Glutamatergic neuron (in vitro differentiated cells): ENCODE measurements around the gene SYT14. TPM values are rescaled to one million over a fixed set of nuclear protein-coding genes. Genes with fewer than 3 reads are reported as not detected.
"Not testable (repeated sequence)": the region's sequence is repeated elsewhere in the genome, so short reads cannot be mapped to it uniquely, and the experiment has no call there.

Source experiments
- DNase-seq: peaks from one replicate; pipeline ENCODE4 v3.0.0; 2022
- H3K27ac Mint-ChIP-seq: one replicate; pipeline ENCODE4 v1.8.0; 2020; ENCODE audit warnings: mild to moderate bottlenecking, mixed read lengths, inconsistent platforms; ENCODE audit not compliant: unreplicated experiment
- H3K27me3 Mint-ChIP-seq: one replicate; pipeline ENCODE4 v1.8.0; 2020; ENCODE audit warnings: mild to moderate bottlenecking, moderate library complexity, mixed read lengths, inconsistent platforms; ENCODE audit not compliant: unreplicated experiment
- H3K36me3 Mint-ChIP-seq: one replicate; pipeline ENCODE4 v1.8.0; 2020; ENCODE audit warnings: mild to moderate bottlenecking, mixed read lengths, inconsistent platforms; ENCODE audit not compliant: unreplicated experiment
- H3K4me1 Mint-ChIP-seq: one replicate; pipeline ENCODE4 v1.8.0; 2020; ENCODE audit warnings: mild to moderate bottlenecking, low read depth, mixed read lengths, inconsistent platforms; ENCODE audit not compliant: unreplicated experiment
- H3K4me3 Mint-ChIP-seq: one replicate; pipeline ENCODE4 v1.8.0; 2020; ENCODE audit warnings: mild to moderate bottlenecking, mixed read lengths, inconsistent platforms; ENCODE audit not compliant: unreplicated experiment
- H3K9me3 Mint-ChIP-seq: one replicate; pipeline ENCODE4 v1.8.0; 2020; ENCODE audit warnings: mild to moderate bottlenecking, moderate library complexity, mixed read lengths, inconsistent platforms; ENCODE audit not compliant: unreplicated experiment
- total RNA-seq: library from RNA; stranded (reverse); fragmentation: NEBNext Ultra II Directional; extraction: Animal tissue kit (Norgen Biotek cat#: 25700); gene quantifications from one replicate; pipeline ENCODE4 v1.2.1, GENCODE V29; 2021; ENCODE audit not compliant: unreplicated experiment
- TF ChIP-seq, protein P1 (sequence below): fragments of 200-600 bp; sonication (generic); IDR thresholded peaks from one replicate; pipeline ENCODE4 v1.5.0; 2021; ENCODE audit not compliant: partially characterized antibody, unreplicated experiment

Gene SYT14
- total RNA-seq, 1 donor from 2014 or later: 18.1 TPM

DNA sequence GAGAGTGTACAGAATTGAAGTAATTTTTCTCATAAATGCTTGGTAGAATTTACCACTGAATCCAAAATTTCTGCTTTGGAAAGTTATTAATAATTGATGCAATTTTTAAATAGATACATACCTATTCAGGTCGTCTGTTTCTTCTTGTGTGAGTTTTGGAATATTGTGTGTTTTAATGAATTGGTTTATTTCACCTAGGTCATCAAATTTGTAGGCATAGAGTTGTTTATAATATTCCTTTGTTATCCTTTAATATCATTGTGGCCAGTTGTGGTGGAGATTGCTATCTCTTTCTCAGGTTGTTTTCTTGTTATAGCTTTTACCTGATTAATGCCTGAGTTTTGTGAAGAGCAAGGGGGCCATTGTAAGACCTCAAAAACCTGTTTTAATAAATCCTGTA is 93.5 kb downstream of the SYT14 start:
- Mint-ChIP-seq H3K4me3 (no peak overlapping the region), H3K27me3 (no peaks in the 10 kb centered on the region), H3K27ac (no peak overlapping the region), H3K36me3 (peaks cover 22% of the 10 kb centered on the region), H3K9me3 (peaks cover 8% of the 10 kb centered on the region), H3K4me1 (no peaks in the 10 kb centered on the region)
- no peak for DNase-seq
- TF ChIP-seq, protein P1, sequence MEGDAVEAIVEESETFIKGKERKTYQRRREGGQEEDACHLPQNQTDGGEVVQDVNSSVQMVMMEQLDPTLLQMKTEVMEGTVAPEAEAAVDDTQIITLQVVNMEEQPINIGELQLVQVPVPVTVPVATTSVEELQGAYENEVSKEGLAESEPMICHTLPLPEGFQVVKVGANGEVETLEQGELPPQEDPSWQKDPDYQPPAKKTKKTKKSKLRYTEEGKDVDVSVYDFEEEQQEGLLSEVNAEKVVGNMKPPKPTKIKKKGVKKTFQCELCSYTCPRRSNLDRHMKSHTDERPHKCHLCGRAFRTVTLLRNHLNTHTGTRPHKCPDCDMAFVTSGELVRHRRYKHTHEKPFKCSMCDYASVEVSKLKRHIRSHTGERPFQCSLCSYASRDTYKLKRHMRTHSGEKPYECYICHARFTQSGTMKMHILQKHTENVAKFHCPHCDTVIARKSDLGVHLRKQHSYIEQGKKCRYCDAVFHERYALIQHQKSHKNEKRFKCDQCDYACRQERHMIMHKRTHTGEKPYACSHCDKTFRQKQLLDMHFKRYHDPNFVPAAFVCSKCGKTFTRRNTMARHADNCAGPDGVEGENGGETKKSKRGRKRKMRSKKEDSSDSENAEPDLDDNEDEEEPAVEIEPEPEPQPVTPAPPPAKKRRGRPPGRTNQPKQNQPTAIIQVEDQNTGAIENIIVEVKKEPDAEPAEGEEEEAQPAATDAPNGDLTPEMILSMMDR: no peak

DNA sequence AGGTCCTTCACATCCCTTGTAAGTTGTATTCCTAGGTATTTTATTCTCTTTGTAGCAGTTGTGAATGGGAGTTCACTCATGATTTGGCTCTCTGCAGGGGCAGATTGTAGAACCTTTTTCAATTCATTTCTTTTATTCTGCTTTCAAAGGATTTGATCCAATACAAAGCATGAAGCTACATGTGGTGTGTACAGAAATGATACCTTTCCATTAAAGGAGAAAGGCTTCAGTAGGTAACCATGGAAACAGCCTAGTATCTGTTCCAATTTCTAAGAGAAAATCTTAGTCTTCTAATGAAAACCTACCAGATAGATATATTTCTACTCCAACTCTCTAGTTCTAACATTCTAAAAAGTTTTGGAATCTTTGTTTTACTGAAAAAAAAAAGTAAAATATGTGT is 105.0 kb downstream of the SYT14 start:
- TF ChIP-seq, protein P1: no peak
- peaks cover 3% of the 10 kb centered on the region for H3K9me3 Mint-ChIP-seq
- H3K36me3 Mint-ChIP-seq: peaks cover 20% of the 10 kb centered on the region
- DNase-seq: no peak
- H3K4me3 Mint-ChIP-seq: no peak overlapping the region
- H3K4me1 Mint-ChIP-seq: peaks cover 3% of the 10 kb centered on the region
- H3K27ac Mint-ChIP-seq: no peak overlapping the region
- H3K27me3 Mint-ChIP-seq: peaks cover 4% of the 10 kb centered on the region

DNA sequence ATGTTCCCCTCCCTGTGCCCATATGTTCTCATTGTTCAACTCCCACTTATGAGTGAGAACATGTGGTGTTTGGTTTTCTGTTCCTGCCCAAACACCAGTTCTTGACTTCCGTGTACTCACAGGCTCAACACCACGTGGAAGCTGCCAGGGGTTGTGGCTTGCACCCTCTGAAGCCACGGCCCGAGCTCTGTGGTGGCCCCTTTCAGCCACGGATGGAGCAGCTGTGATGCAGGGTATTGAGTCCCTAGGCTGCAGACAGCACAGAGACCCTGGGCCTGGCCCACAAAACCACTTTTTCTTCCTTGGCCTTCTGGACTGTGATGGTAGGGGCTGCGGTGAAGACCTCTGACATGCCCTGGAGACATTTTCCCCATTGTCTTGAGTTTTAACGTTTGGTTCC is 111.6 kb downstream of the SYT14 start:
- no peaks in the 10 kb centered on the region for H3K27me3 Mint-ChIP-seq
- TF ChIP-seq, protein P1: no peak
- H3K36me3 Mint-ChIP-seq: peaks cover 22% of the 10 kb centered on the region
- H3K4me3 Mint-ChIP-seq: no peak overlapping the region
- no peak for DNase-seq
- no peaks in the 10 kb centered on the region for H3K4me1 Mint-ChIP-seq
- H3K27ac Mint-ChIP-seq: no peak overlapping the region
- no peaks in the 10 kb centered on the region for H3K9me3 Mint-ChIP-seq

DNA sequence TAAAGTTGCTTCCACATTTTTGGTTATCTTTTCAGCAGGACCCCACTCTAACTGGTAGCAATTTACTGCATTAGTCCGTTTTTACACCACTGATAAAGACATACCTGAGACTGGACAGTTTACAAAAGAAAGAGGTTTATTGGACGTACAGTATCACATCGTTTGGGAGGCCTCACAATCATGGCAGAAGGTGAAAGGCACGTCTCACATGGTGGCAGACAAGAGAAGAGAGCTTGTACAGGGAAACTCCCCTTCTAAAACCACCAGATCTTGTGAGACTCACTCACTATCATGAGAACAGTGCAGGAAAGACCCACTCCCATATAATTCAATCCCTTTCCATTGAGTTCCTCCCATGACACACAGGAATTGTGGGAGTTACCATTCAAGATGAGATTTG is 112.5 kb downstream of the SYT14 start:
- H3K4me3 Mint-ChIP-seq, H3K27ac Mint-ChIP-seq, H3K9me3 Mint-ChIP-seq, H3K4me1 Mint-ChIP-seq, DNase-seq, H3K27me3 Mint-ChIP-seq: not testable (repeated sequence)
- H3K36me3 Mint-ChIP-seq: peaks cover 22% of the 10 kb centered on the region

DNA sequence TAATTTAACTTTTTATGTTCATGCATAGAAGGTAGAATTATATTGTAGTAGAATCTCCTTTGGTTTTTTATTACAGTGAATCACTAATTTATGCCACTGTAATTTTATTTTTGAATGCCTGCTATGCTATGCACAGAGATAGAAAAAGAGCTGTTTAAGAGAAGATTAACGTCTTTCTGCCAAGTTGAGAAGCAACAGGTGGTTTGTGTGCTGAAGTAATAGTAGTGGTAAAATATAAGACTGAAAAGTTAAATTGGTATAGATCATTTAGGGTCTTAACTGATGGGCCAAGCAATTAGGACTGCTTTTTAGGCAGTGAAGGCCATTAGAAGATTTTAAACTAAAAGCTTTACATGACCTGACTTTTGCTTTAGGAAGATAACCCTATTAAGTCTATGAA is 115.1 kb downstream of the SYT14 start:
- H3K4me1 Mint-ChIP-seq: no peaks in the 10 kb centered on the region
- no peak for DNase-seq
- H3K27me3 Mint-ChIP-seq: no peaks in the 10 kb centered on the region
- TF ChIP-seq, protein P1: no peak
- H3K27ac Mint-ChIP-seq: no peak overlapping the region
- H3K36me3 Mint-ChIP-seq: peaks cover 19% of the 10 kb centered on the region
- no peak overlapping the region for H3K4me3 Mint-ChIP-seq
- H3K9me3 Mint-ChIP-seq: no peaks in the 10 kb centered on the region

DNA sequence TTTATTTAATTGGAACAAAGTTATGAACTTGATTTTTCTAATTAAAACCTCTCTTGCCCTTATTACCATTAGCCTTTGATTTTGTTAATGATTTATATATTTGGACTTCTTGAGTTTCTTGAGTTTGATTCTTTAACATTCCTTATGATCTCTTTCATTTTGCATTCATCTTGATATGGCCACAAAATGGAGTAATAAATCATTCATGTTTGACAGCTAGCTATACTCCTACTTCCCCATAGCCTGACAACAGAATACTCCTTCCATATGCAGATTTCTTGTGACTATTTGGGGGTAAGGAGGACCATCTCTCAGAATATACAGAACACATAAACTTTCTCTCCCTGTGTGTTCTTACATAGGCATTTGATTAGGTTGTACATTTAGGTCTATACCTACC is 119.6 kb downstream of the SYT14 start:
- Mint-ChIP-seq H3K9me3 (no peaks in the 10 kb centered on the region), H3K36me3 (no peaks in the 10 kb centered on the region), H3K27me3 (peaks cover 1% of the 10 kb centered on the region), H3K4me1 (peaks cover 10% of the 10 kb centered on the region), H3K27ac (no peak overlapping the region), H3K4me3 (no peak overlapping the region)
- DNase-seq: no peak
- TF ChIP-seq, protein P1: no peak
